Bronchial epithelial cell (primary cell): ENCODE results near the gene DAZAP1. TPM values are rescaled to one million over a fixed set of nuclear protein-coding genes. Genes with fewer than 3 reads are reported as not detected.

Source experiments
- DNase-seq: peaks from one replicate; pipeline ENCODE4 v3.0.0-alpha.2; 2010; ENCODE audit warnings: low read depth
- FAIRE-seq: peaks from 2 replicates; lab custom pipeline; 2011; peaks lifted over from hg19 to GRCh38; lab: Jason Lieb, UNC
- H3K27me3 ChIP-seq: 2 replicates; pipeline ENCODE4 v1.5.1; 2011; ENCODE audit warnings: low read length; ENCODE audit not compliant: control insufficient read depth, insufficient read depth
- H3K36me3 ChIP-seq: 2 replicates; pipeline ENCODE4 v1.5.1; 2011; ENCODE audit warnings: low read length; ENCODE audit not compliant: control insufficient read depth, insufficient read depth
- H3K4me3 ChIP-seq: 2 replicates; pipeline ENCODE4 v1.5.1; 2011; ENCODE audit warnings: mild to moderate bottlenecking, low read depth, low read length, control low read depth
- CTCF ChIP-seq: IDR thresholded peaks from 2 replicates; pipeline ENCODE4 v1.5.1; 2011; ENCODE audit warnings: mild to moderate bottlenecking, moderate library complexity, low read length, control low read depth, inconsistent platforms; ENCODE audit not compliant: insufficient read depth, severe bottlenecking
- total RNA-seq: library from RNA; depleted of rRNA; stranded (reverse); fragments of >200 nt; gene quantifications from 2 replicates; pipeline ENCODE4 v1.2.1, GENCODE V29; 2014

DAZAP1 gene
- total RNA-seq, 1 donor from 2014 or later: 115 TPM

GRCh38 chr19:1406774-1407527, 435 bp upstream of the DAZAP1 start:
- H3K4me3 ChIP-seq: peak overlapping the region; percentile 58
- no peak for FAIRE-seq
- peak; percentile 89 for DNase-seq
- H3K27me3 ChIP-seq: no peaks in the 10 kb centered on the region
- TF ChIP-seq CTCF: peak; percentile 42
- H3K36me3 ChIP-seq: peaks cover 9% of the 10 kb centered on the region

DNA sequence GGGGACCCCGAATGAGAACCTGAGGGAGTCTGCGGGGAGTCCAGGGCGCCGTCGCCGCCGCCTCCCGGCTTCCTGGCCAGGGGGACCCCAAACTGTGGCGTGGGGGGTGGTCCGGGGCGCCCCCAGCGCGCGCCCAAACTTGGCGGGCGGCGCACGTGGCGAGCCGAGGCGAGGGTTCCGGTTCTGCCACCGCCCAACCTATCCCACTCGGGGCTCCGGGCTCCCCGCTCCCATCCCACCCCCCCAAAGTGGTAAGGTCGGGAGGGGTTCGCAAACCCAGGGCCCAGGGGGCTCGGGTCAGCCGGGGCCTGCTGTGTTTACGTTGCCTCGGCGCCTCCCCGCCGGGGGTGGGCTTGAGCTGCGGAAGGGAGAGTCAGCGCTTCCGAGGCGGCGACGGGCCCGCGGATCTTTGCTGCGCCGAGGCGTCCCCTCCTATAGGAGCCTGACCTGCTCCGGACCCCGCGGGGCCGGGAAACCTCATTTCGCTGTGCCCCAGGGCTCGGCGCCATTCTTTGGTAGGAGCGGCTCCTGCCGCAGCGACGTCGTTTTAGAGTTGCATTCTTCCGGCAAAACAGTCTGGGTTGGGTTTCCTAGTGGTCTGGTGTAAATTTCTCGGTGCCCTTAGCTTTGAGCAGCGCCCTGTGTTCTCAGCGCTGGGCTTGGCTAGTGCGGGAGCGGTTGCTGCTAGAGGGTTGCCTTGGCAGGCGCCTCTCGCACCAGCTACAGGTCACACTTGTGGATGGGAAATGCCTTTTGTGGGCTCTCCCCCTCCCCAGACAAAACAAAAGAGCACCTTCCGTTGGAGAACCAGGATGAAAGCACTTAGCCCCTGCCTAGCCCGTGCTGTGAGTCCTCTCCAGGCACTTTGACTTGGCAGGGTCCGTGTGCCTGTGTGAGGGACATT, 1.2 kb downstream of the DAZAP1 start:
- H3K27me3 ChIP-seq: no peaks in the 10 kb centered on the region
- FAIRE-seq (no peak), DNase-seq (no peak)
- H3K36me3 ChIP-seq: peaks cover 19% of the 10 kb centered on the region
- no peak for TF ChIP-seq CTCF
- H3K4me3 ChIP-seq: peak overlapping the region; percentile 88

DNA sequence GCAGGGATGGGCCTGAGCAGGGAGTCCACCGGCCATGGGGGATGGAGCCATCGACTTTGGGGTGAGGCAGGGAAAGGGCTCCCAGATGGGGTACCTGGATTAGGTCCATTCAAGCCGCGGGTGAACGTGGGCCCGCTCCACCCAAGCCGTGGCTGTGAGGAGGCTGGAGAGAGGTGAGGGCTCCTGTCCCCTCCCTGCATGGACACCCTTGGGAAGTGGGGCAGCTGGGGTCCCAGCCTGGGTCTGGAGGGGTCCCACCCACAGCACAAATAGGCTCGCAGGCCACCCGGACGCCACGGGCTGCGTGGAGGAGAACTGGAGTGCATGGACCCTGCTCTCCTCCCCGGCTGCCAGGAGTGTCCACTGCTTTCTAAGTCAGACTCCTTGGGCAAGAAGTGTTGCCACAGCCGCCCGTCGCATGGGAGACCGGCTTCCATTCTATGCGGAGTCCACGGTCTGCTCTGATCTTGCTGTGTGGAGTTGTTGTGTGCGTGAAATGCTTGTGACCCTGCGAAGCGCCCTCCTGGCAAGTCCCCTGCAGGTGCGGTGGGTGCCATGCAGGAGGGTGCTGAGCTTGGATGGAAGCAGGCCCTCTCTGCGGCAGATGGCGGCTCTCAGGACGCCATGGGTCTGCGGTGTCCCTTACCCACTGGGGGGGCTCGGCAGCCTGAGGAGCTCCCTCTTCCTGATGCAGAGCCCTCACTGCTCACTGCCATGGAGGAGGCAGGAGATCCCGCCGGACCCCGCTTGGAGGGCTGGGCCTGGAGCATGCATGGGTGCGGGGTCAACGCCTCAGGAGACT, 2.0 kb downstream of the DAZAP1 start:
- H3K4me3 ChIP-seq: peak overlapping the region; percentile 88
- no peak for DNase-seq
- no peaks in the 10 kb centered on the region for H3K27me3 ChIP-seq
- peaks cover 20% of the 10 kb centered on the region for H3K36me3 ChIP-seq
- no peak for TF ChIP-seq CTCF
- no peak for FAIRE-seq

GRCh38 chr19:1410136-1410786, 2.9 kb downstream of the DAZAP1 start:
- FAIRE-seq: no peak
- Histone ChIP-seq H3K4me3 (no peak overlapping the region), H3K36me3 (peaks cover 20% of the 10 kb centered on the region)

More at GRCh38 chr19:1410136-1410786, 2.9 kb downstream of the DAZAP1 start:
- no peak for TF ChIP-seq CTCF
- no peak for DNase-seq
- no peaks in the 10 kb centered on the region for H3K27me3 ChIP-seq
